ENCODE measurements around the gene GTF2H3. TPM values are rescaled to one million over a fixed set of nuclear protein-coding genes. Genes with fewer than 3 reads are reported as not detected.

GTF2H3 gene
- polyA plus RNA-seq, 1 of the 3 experiments (the other 2 are of a cell fraction) = 22.4 TPM

DNA sequence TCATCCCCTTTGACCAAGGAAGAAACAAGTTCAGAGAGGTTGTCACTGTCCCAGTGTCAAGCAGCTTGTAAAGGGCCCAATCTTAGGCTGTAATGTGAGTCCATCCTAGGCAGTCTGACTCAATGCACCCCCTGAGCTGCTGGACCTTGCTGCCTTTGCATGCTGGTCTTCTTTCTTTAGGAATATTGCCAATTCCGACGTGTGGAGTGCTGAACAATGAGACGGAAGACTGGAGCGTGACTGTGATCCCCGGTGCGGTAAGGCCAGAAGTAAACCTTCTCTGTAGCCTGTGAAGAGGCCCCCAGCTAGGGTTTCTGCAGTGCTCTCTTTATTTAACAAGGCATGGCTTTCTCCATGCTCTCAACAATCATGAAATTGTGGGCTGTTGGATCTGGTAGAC, 38.2 kb downstream of the GTF2H3 start:
- peaks cover 3% of the 10 kb centered on the region for H3F3A ChIP-seq (replicated peaks; ENCODE audit: insufficient read depth)
- ChIA-PET POLR2A (interaction anchor here (1.5 kb wide), 1 partner anchor 40 kb away, joined by 6 read pairs; the partner anchor contains the start of gene ATP6V0A2), CTCF (interaction anchor here (1.0 to 1.5 kb wide), 4 partner anchors 15 to 312 kb away, joined by 3 to 5 read pairs (median 4); no protein-coding TSS in a partner anchor)
- no peaks in the 10 kb centered on the region for H3K27me3 ChIP-seq (ENCODE audit: insufficient read depth)
- H3K27ac ChIP-seq (ENCODE audit: low read depth in 2 of 2, low read length in 1 of 2) = no peak overlapping the region
- no peak for DNase-seq
- no peaks in the 10 kb centered on the region for H4K20me1 ChIP-seq (ENCODE audit: insufficient read depth)
- peak overlapping the region; percentile 77; the same call in 1 of the 2 replicates for H3K9ac ChIP-seq
- H3K4me1 ChIP-seq (ENCODE audit: control insufficient read depth in 1 of 2, insufficient read depth in 2 of 2, low read depth in 1 of 2, low read length in 1 of 2) = peaks cover 7 to 8% of the 10 kb centered on the region in 2 experiments; a peak in 3 of 4 replicates
- no peaks in the 10 kb centered on the region for H3K9me3 ChIP-seq
- no peaks in the 10 kb centered on the region for H3K9me2 ChIP-seq
- H3K79me2 ChIP-seq (ENCODE audit: insufficient read depth) = no peaks in the 10 kb centered on the region
- H3K4me3 ChIP-seq (ENCODE audit: low read depth in 2 of 2, low read length in 1 of 2) = peak overlapping the region; percentile 71 to 89
- H3K4me2 ChIP-seq = peak overlapping the region; percentile 95
- WGBS (ENCODE audit: low lambda C conversion rate) = 92% methylated on average over 6 of the region's 6 CpGs
- peaks cover 4 to 9% of the 10 kb centered on the region in 2 experiments for H3K36me3 ChIP-seq (replicated peaks in 1 of 2; ENCODE audit: control insufficient read depth in 1 of 2, insufficient read depth in 2 of 2, low read length in 1 of 2)
- TF ChIP-seq FOXM1 (IDR thresholded peaks at IDR 0.05; ENCODE audit: low read depth) (no peak), TAF1 (IDR thresholded peaks at IDR 0.05; ENCODE audit: borderline replicate concordance, low read depth, low read length) (no peak), GATA2 (CRISPR knock-in tag; IDR thresholded peaks at IDR 0.05) (no peak), YY1 (IDR thresholded peaks at IDR 0.05; ENCODE audit: low read depth) (no peak), EZH2phosphoT487 (IDR thresholded peaks at IDR 0.05; ENCODE audit: borderline replicate concordance, low read depth) (no peak), FOSL2 (IDR thresholded peaks at IDR 0.05; ENCODE audit: borderline replicate concordance, low read depth) (no peak), SIN3A (IDR thresholded peaks at IDR 0.05; ENCODE audit: borderline replicate concordance, low read depth, low read length) (no peak), RCOR1 (IDR thresholded peaks at IDR 0.05; ENCODE audit: low read length) (no peak), MXI1 (IDR thresholded peaks at IDR 0.05; ENCODE audit: low read depth, low read length) (no peak), RXRA (IDR thresholded peaks at IDR 0.05; ENCODE audit: borderline replicate concordance, low read depth) (no peak), MEF2A (IDR thresholded peaks at IDR 0.05; ENCODE audit: borderline replicate concordance, low read depth) (no peak), CHD2 (IDR thresholded peaks at IDR 0.05; ENCODE audit: low read length, partially characterized antibody) (no peak), EP300 (IDR thresholded peaks at IDR 0.05; ENCODE audit: borderline replicate concordance in 1 of 2, low read depth in 1 of 2, low read length in 1 of 2) (no peak), ELF1 (IDR thresholded peaks at IDR 0.05) (no peak), TEAD4 (IDR thresholded peaks at IDR 0.05; ENCODE audit: borderline replicate concordance, insufficient read depth) (no peak)
- TF ChIP-seq, protein P1, sequence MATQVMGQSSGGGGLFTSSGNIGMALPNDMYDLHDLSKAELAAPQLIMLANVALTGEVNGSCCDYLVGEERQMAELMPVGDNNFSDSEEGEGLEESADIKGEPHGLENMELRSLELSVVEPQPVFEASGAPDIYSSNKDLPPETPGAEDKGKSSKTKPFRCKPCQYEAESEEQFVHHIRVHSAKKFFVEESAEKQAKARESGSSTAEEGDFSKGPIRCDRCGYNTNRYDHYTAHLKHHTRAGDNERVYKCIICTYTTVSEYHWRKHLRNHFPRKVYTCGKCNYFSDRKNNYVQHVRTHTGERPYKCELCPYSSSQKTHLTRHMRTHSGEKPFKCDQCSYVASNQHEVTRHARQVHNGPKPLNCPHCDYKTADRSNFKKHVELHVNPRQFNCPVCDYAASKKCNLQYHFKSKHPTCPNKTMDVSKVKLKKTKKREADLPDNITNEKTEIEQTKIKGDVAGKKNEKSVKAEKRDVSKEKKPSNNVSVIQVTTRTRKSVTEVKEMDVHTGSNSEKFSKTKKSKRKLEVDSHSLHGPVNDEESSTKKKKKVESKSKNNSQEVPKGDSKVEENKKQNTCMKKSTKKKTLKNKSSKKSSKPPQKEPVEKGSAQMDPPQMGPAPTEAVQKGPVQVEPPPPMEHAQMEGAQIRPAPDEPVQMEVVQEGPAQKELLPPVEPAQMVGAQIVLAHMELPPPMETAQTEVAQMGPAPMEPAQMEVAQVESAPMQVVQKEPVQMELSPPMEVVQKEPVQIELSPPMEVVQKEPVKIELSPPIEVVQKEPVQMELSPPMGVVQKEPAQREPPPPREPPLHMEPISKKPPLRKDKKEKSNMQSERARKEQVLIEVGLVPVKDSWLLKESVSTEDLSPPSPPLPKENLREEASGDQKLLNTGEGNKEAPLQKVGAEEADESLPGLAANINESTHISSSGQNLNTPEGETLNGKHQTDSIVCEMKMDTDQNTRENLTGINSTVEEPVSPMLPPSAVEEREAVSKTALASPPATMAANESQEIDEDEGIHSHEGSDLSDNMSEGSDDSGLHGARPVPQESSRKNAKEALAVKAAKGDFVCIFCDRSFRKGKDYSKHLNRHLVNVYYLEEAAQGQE (IDR thresholded peaks at IDR 0.05; ENCODE audit: low read depth, low read length) = no peak
- TF ChIP-seq, protein P2, sequence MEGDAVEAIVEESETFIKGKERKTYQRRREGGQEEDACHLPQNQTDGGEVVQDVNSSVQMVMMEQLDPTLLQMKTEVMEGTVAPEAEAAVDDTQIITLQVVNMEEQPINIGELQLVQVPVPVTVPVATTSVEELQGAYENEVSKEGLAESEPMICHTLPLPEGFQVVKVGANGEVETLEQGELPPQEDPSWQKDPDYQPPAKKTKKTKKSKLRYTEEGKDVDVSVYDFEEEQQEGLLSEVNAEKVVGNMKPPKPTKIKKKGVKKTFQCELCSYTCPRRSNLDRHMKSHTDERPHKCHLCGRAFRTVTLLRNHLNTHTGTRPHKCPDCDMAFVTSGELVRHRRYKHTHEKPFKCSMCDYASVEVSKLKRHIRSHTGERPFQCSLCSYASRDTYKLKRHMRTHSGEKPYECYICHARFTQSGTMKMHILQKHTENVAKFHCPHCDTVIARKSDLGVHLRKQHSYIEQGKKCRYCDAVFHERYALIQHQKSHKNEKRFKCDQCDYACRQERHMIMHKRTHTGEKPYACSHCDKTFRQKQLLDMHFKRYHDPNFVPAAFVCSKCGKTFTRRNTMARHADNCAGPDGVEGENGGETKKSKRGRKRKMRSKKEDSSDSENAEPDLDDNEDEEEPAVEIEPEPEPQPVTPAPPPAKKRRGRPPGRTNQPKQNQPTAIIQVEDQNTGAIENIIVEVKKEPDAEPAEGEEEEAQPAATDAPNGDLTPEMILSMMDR (IDR thresholded peaks at IDR 0.05) = no peak
- TF ChIP-seq, protein P3, sequence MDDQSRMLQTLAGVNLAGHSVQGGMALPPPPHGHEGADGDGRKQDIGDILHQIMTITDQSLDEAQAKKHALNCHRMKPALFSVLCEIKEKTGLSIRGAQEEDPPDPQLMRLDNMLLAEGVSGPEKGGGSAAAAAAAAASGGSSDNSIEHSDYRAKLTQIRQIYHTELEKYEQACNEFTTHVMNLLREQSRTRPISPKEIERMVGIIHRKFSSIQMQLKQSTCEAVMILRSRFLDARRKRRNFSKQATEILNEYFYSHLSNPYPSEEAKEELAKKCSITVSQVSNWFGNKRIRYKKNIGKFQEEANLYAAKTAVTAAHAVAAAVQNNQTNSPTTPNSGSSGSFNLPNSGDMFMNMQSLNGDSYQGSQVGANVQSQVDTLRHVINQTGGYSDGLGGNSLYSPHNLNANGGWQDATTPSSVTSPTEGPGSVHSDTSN (IDR thresholded peaks at IDR 0.05) = no peak
- TF ChIP-seq, protein P4, sequence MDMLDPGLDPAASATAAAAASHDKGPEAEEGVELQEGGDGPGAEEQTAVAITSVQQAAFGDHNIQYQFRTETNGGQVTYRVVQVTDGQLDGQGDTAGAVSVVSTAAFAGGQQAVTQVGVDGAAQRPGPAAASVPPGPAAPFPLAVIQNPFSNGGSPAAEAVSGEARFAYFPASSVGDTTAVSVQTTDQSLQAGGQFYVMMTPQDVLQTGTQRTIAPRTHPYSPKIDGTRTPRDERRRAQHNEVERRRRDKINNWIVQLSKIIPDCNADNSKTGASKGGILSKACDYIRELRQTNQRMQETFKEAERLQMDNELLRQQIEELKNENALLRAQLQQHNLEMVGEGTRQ (IDR thresholded peaks at IDR 0.05; ENCODE audit: borderline replicate concordance, low read depth, low read length) = no peak
- TF ChIP-seq, protein P5, sequence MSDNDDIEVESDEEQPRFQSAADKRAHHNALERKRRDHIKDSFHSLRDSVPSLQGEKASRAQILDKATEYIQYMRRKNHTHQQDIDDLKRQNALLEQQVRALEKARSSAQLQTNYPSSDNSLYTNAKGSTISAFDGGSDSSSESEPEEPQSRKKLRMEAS (IDR thresholded peaks at IDR 0.05; ENCODE audit: low read depth) = no peak
- peak overlapping the region; percentile 99 for H2AFZ ChIP-seq (ENCODE audit: low read depth)

Data from SK-N-SH (cell line).